Lower leg skin (tissue), 3 donors: ENCODE results near the gene MYO3A.

Experiments used
- CTCF ChIP-seq, 3 donors: fragments of 450-650 bp; IDR thresholded peaks; one replicate each; pipeline ENCODE4 v1.5.1; 2016; ENCODE audit warnings: antibody characterized with exemption in 3 of 3, mild to moderate bottlenecking in 3 of 3, moderate library complexity in 2 of 3
- POLR2A ChIP-seq, 2 donors: fragments of 450-650 bp; IDR thresholded peaks; one replicate each; pipeline ENCODE4 v1.6.1; 2016 to 2017; ENCODE audit warnings: antibody characterized with exemption in 2 of 2, mild to moderate bottlenecking in 1 of 2, moderate library complexity in 1 of 2

GRCh38 chr10:26251925-26252324 lies 317.9 kb downstream of the MYO3A start:
- TF ChIP-seq CTCF (IDR thresholded peaks at IDR 0.05) (no peak), POLR2A (IDR thresholded peaks at IDR 0.05) (no peak)
